GM19099 (cell line): ENCODE results near the gene PDE8B.

Experiments used
- POLR2A ChIP-seq: IDR thresholded peaks from 3 replicates; pipeline ENCODE4 v1.6.1; 2011; ENCODE audit warnings: low read depth; ENCODE audit not compliant: insufficient read length; ENCODE audit errors: extremely low read depth

PDE8B gene

DNA sequence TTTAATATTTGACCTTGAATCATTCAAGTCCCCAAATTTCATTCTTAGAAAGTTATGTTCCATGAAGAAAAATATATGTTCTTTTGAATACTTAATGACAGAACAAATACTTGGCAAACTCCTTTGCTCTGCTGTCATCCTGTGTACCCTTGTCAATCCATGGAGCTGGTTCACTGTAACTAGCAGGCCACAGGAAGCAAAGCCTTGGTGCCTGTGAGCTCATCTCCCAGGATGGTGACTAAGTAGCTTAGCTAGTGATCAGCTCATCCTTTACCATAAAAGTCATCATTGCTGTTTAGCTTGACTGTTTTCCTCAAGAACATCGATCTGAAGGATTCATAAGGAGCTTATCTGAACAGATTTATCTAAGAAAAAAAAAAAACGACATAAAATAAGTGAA is 216.2 kb downstream of the PDE8B start:
- no peak for TF ChIP-seq POLR2A

DNA sequence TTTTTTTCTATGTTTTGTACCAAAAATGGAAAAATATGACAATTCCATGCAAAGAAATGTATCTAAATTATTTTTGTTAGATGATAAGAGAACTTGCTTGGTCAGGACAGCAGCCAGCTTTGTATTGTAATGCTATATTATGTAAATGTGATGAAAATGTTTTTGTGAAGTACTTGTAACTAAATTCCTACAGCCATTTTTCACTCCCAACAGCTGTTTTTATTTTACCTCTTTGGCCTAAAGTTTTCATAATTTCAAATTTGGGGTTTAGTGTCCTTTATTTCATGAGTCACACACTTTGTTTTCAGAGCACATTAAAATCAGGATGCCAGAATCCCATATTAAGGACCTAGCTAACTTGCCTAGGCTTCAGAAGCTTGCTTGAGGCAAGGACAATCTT is 217.5 kb downstream of the PDE8B start:
- no peak for TF ChIP-seq POLR2A

DNA sequence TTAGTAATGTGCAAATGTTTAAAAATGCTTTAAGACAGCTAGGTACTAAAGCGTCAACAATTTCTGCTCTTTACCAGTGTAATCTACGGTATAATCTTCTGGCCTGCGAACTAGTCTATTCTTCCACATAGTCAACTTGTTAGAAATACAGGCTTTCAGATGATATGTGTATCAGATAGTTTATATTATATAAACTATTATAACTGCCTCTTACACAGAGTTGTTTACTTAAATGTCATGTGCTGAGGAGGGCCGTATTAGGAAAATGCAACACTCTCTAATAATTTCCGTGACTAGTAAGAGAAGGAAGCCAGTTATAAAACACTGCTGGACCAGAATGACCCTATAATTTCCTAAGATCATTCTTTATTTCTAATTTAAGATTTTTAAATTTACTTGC is 218.0 kb downstream of the PDE8B start:
- no peak for TF ChIP-seq POLR2A

GRCh38 chr5:77430726-77431125 is 220.2 kb downstream of the PDE8B start:
- TF ChIP-seq POLR2A = no peak

- no peak for TF ChIP-seq POLR2A
Measured at GRCh38 chr5:77431286-77431685, 220.8 kb downstream of the PDE8B start.

GRCh38 chr5:77431719-77432118 is 221.2 kb downstream of the PDE8B start:
- TF ChIP-seq POLR2A = no peak

DNA sequence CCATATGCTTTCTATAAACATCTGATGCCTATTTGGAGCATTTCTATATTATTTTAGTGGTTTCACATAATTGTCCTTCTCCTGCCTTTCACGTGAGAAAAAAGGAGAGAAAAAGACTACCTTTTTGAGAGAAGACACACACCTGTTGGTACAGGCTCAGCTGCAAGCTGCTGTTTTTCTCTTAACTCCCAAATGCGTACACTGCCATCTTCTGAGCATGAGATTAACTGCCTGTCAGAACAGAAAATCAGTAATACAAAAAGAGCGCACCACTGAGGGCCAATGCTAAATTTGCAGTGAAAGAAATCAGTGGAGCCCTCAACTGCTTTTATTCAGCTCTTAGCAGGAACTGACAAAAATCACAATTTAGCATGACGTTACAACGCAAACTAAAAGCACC is 226.7 kb downstream of the PDE8B start:
- TF ChIP-seq POLR2A = no peak

GRCh38 chr5:77438071-77438470 is 227.6 kb downstream of the PDE8B start:
- TF ChIP-seq POLR2A = no peak

DNA sequence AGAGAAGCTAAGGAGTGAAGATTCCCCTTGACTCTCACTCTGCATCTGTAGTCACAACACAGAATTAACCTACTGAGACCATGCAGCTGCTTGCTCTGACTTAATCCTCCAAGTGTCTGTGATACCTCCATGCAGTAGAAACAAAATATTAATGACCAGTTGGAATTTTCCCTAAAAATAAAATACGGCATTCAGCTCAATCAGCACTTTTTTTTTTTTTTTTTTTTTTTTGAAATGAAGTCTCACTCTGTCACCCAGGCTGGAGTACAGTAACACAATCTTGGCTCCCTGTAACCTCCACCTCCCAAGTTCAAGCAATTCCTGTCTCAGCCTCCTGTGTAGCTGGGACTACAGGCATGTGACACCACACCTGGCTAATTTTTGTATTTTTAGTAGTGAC is 233.2 kb downstream of the PDE8B start:
- no peak for TF ChIP-seq POLR2A

GRCh38 chr5:77444356-77444755 is 233.9 kb downstream of the PDE8B start:
- no peak for TF ChIP-seq POLR2A

- no peak for TF ChIP-seq POLR2A
Measured at GRCh38 chr5:77448831-77449230, 238.4 kb downstream of the PDE8B start.

GRCh38 chr5:77449277-77449676 is 238.8 kb downstream of the PDE8B start:
- TF ChIP-seq POLR2A = no peak

GRCh38 chr5:77449981-77450380 is 239.5 kb downstream of the PDE8B start:
- TF ChIP-seq POLR2A = no peak

DNA sequence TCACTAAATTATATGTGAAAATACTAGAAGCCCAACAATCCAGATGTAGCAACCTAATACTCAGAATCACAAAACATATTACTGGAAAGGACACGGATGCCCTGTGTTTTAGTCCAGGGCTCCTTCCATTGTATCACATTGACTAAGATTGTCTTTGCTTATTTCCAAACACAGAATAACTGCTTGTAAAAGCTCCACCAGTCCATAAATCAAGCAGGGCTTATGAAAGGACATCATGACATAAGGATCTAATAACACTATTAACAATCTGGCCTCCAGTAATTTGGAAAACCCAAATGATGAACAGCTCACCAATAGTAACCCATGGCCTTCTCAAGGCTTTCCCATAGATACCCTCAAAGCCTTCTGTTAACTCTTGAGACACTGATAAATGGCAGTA is 241.9 kb downstream of the PDE8B start:
- no peak for TF ChIP-seq POLR2A

GRCh38 chr5:77454123-77454522 is 243.6 kb downstream of the PDE8B start:
- no peak for TF ChIP-seq POLR2A

DNA sequence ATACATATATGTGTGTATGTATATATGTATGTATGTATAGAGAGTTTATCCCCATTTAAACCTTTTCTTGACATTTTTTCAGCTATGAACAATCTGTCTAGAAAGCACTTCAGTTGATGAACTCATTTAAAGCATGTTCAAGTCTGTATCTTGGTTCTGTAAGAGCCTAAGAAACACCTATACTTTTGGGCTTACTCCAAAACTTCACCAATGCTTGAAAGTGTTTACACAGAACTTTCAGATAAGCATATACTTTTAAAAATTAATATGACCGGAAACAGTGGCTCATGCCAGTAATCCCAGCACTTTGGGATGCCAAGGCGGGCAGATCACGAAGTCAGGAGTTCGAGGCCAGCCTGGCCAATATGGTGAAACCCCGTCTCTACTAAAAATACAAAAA is 250.8 kb downstream of the PDE8B start:
- TF ChIP-seq POLR2A = no peak

DNA sequence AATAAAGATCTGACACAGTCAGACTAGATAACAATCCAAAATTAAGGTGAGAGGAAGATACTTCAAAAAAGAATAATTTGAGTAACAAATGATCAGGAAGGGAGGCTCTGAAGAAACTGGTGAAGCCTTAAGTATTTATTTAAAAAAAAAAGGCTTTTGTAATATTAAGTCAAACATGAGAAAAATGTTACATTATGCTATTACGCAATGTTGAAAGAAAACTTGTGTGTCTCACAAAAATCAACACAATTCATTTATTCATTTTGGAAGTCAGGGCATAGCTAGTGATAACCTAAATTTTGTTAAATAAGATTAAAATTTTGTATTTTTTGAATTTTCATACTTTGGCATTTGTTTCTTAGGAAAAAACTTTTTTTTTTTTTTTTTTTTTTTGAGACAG is 253.4 kb downstream of the PDE8B start:
- no peak for TF ChIP-seq POLR2A
